GM12891 (cell line): ENCODE data around the gene FUBP3.

Source experiments
- PAX5 ChIP-seq: IDR thresholded peaks from 2 replicates; pipeline ENCODE4 v1.6.1; 2011; ENCODE audit warnings: low read length, moderate library complexity, mild to moderate bottlenecking; ENCODE audit not compliant: insufficient read depth, severe bottlenecking
- POLR2A ChIP-seq: IDR thresholded peaks from 2 replicates; pipeline ENCODE4 v1.6.1; 2011; ENCODE audit warnings: low read depth, low read length, control low read depth
- POLR2AphosphoS5 ChIP-seq: IDR thresholded peaks from 2 replicates; pipeline ENCODE4 v1.6.1; 2011; ENCODE audit warnings: low read depth, low read length, control low read depth
- POU2F2 ChIP-seq: IDR thresholded peaks from 2 replicates; pipeline ENCODE4 v1.6.1; 2011; ENCODE audit warnings: low read depth, mild to moderate bottlenecking, control low read depth, low read length, moderate library complexity
- SPI1 ChIP-seq: IDR thresholded peaks from 2 replicates; pipeline ENCODE4 v1.6.1; 2011; ENCODE audit warnings: low read depth, low read length, control low read depth
- TAF1 ChIP-seq: IDR thresholded peaks from 2 replicates; pipeline ENCODE4 v1.6.1; 2011; ENCODE audit warnings: low read depth, low read length, control low read depth

GRCh38 chr9:130651752-130652151 lies 72.4 kb downstream of the FUBP3 start:
- TF ChIP-seq TAF1 (no peak), POLR2AphosphoS5 (no peak), POLR2A (no peak), SPI1 (no peak), PAX5 (no peak), POU2F2 (no peak)
